Spleen (tissue), 7 donors: ENCODE results near the gene STX4.

ENCODE experiments used
- CTCF ChIP-seq, 11 experiments: fragments of 200-600 bp in 7 of 11; fragments of 450-650 bp in 4 of 11; sonication (generic) in 4 of 11; IDR thresholded peaks in 8 of 11; conservative IDR thresholded peaks in 3 of 11; 1 replicate in 7 of 11; 2 replicates in 4 of 11; pipeline versions ENCODE4 v1.4.0 to v1.8.0; 2016 to 2021; ENCODE audit warnings: antibody characterized with exemption in 11 of 11, inconsistent platforms in 4 of 11, mild to moderate bottlenecking in 1 of 11
- POLR2A ChIP-seq, 3 donors: fragments of 450-650 bp; IDR thresholded peaks; one replicate each; pipeline ENCODE4 v1.5.1; 2017; ENCODE audit warnings: antibody characterized with exemption in 3 of 3, mild to moderate bottlenecking in 1 of 3
- donor health status: DM: no; HTN: no; CAD: no; lungs with moderate emphysema.
- donor health status: DM: no; HTN: no; CAD: no.
- donor health status: DM: no; HTN: no; CAD: no.

- TF ChIP-seq CTCF (IDR thresholded peaks at IDR 0.05 in 8 of 11, conservative IDR thresholded peaks at IDR 0.05 in 3 of 11) (no peak), POLR2A (IDR thresholded peaks at IDR 0.05) (no peak)
These were observed 49.3 kb upstream of the STX4 start for GRCh38 chr16:30983898-30984610.
